HG03280 (cell line): Measurements from ENCODE around the gene AMOTL1.
"Not testable (repeated sequence)": the region's sequence is repeated elsewhere in the genome, so short reads cannot be mapped to it uniquely, and the experiment has no call there.

Experiments used
- ATAC-seq: cut with Tn5 transposase; IDR thresholded peaks from one replicate; pipeline ENCODE4 v1.9.1; 2021; ENCODE audit warnings: mild to moderate bottlenecking, moderate library complexity; ENCODE audit not compliant: unreplicated experiment

AMOTL1 gene

DNA sequence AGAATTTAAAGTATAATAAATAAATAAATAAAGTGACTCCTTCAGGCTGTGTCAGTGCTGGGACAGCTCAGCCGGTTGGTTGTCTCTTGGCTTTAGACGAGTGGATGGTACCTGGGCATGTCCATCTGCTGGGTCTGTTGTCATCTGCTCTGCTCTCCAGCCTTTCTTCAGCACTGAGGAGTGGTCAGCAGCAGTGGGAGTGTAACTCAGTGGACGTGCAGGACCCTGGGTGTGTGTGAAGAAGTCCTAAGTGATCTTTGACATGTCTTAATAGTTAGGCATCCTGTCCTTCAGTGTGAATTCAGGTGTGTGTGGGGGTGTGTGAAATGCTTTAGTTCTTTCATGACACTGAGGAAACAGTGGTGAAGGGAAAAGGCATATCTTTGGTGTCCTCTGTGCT lies 24.3 kb downstream of the AMOTL1 start:
- no peak for ATAC-seq

DNA sequence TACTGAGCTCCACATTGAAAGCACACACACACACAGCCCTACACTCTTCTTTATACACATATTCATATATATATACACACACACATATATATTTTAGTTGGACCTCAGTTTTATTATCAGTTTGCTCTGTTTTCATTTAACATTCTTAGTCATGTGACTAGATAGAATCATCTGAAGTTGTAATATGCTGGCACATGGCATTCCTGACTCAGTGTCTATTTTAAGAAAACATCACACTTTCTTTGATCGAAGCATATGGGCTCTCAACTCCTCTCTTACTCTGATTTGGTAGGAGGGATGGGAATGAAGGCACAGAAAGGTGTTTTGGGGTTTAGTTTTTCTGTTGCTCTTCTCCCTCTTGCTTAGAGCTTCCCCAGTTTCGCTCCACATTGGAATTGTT lies 24.8 kb downstream of the AMOTL1 start:
- no peak for ATAC-seq

DNA sequence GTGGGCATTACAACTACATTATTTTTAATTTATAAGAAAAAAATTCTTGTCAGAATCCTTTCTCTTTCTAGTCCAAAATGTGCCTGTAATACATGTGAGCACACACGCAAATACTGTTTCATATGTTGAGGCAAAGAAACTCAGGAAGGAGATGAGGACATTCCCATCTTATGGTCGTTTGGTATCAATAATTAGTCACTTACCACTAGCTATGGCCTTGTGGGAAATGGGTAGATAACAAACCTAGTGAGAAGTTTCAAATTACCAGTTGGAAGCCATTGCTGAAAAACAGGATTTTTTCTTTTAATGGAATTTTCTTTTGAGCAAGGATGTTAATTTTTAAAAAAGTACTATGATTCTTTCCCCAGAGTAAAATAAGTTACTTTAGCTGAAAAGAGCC lies 25.7 kb downstream of the AMOTL1 start:
- ATAC-seq = no peak

DNA sequence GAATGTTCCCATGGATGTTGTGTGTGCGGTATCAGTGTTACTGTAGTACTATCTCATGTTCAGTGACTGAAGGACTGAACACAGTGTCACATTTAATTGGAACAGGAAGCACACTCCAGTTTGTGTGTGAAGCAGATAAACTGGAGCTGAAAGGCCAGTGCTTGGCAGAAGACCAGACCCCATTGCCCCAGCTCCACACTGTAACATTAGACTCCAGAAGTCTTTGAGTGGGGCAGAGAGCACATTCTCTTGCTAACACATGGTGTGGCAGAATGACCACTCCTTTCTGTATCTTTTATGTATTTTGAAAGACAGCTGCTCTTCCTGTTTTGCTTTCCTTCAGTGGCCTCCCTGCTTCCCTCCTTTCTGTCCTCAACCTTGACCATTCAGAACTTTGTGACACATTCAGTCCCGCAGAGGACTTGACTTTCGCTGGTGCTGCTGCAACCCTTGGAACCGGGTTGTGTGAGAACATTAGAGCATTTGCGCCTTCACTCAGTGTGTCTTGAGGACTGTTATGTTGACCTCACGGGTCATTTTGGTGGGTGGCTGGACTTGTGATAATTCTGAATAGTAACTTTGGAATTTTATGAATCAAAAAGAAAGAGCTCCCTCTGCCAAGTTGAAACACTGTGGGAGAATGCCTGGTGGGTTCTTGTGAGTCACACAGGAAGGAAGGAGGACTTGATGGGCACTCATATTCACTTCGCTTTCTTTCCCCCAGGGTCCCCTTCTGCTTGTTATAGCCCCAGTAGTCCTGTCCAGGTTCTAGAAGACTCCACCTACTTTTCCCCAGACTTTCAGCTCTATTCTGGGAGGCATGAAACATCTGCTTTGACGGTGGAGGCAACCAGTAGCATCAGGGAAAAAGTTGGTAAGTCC lies 26.4 kb downstream of the AMOTL1 start:
- no peak for ATAC-seq

DNA sequence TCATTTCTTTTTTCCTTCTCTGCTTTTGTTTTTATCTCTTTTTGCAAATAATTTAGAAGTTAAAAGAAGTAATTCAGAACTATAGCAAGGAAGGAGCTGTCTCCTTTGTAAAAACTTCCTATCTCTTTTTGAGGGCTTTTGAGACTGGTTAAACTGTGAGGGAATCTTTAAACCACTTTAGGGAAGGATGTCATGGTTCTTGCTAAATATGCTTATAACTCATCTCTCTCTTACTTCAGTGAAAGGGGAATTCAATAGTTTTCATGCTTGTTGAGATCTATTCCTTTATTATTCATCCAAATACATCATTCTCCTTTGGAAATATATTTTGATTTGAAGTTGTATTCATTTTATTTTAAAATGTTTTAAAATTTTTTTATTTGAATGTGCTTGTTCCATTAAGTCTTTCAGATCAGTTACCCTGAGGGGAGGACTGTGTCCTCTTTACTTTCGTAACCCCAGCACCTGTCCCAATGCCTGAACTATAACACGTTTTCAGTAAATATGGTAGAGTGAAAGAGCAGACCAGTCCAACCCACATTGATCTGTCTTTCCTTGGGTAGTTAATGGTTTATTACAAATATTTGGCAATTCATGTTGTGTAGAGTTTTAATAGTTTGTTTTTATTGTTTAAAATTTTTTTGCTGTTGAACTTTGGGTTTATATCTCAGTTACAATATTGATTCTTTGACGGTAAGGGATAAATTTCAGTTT lies 27.5 kb downstream of the AMOTL1 start:
- no peak for ATAC-seq

DNA sequence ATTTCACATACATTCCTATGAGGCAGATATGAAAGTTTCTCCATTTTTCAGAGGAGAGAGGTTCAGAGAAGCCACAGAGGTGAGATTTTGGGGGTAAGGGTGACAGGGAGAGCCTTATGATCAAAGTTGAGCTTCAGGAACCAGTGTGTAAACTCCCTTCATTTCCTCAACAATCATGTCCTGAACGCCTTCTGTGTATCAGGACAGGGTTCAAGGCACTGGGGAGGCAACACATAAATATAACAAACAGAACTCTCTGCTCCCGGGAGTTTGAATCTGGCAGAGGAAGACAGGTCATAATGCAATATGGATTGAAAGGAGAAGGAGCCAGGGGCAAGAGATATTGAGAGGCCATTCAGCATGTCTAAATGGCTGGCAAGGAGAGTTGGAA lies 28.0 kb downstream of the AMOTL1 start:
- ATAC-seq = no peak

DNA sequence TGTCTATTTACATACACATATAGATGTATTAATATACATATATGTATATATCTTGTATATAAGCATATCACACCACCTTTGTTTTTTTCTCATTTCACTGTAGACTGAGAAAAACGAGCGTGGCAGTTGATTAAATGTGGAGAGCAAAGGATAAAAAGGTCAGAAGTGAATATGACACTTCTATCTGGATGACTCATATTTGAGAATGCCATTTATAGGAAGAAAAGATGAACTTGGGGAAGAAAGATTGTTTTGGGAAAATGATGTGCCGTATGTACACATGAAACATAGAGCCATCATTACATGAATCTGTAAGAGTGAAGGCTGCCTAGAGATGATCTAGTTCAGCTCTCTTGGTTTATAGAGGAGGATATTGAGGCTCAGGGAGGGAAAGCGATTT lies 28.7 kb downstream of the AMOTL1 start:
- ATAC-seq = no peak

DNA sequence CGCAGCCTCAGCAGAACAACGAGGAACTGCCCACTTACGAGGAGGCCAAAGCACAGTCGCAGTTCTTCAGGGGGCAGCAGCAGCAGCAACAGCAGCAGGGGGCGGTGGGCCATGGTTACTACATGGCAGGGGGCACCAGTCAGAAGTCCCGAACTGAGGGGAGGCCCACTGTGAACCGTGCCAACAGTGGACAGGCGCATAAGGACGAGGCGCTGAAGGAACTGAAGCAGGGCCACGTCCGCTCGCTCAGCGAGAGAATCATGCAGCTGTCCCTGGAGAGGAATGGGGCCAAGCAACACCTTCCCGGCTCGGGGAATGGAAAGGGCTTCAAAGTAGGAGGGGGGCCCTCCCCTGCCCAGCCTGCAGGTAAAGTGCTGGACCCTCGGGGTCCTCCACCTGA lies 31.6 kb downstream of the AMOTL1 start:
- ATAC-seq = no peak

DNA sequence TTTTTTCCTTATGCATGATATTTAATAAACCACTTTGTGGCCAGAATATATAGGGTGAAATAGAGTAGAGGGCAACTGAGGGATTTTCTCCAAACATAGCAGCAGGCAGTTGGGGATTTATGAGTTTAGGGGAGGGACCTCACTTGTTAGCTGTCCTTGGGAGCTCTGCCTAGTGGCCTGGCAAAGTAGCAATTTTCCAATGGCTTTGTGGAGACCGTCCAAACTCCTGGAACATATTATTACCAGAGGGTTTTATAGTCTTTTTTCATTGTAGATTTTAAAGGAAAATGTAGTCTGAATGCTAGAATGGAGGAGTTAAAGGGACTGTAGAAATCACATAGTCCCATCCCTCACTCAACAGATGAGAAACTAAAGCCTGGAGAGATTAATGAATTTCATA lies 32.3 kb downstream of the AMOTL1 start:
- ATAC-seq = no peak

DNA sequence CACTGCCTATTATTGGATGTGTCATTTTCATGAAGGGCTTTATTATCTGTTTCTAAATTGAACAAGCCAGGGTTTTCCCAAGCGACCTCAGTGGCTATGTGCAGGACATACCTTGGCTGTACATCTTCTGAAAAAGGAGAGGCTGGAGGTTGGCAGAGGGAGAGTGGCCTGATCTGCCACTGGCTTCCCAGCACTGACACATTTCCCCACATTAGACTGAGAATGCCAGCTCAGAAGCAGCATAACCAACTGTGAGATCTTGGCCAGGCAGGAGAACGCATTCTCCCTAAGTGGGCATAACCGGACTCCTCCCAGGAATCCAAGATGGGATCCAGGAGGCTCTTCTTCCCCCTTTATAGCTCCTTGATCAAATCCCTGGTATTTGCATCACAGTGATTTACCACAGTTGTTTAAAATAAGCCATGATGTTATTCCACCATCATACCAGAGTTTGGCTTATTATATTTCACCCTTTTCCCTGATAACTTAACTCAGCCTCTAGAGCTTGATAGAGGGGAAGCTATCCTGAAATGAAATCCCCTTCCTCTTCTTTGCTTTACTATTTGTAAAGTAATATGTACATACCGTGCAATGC lies 33.8 kb downstream of the AMOTL1 start:
- no peak for ATAC-seq

DNA sequence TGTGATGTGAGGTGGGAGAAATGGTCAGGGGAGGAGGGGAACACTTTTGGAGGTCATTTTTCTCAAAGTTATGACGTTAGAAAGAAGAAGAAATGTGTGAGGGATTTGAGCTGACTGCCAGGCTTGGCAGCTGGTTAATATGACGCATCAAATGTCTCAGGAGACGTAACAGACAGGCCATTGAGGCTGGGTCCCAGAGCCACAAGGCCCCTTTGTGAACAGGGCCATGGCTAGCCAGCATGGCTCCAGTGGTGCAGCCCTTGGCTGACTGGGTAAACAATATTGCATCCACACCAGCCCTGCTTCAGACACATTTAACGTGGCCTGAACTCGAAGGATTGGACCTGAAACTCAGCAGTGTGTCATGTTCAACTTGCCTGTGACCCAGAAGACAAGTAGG lies 34.3 kb downstream of the AMOTL1 start:
- ATAC-seq = no peak

DNA sequence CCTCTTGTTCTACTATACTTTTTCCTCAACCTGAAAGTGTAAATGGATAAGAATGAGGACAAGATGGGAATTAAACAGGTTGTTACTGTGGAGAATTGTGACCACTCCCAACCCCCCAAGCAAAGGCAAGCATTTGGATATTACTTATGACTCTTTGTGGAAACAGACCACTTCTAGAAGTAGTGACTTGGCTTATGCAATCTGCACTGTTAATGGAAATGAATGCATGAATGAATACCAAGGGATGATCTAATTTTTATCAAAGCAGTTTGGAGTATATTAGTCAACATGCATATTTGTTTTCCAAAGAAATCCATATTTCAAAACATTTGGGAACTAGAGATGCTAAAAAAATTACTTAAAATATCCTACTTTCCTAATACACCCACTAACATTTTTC lies 35.3 kb downstream of the AMOTL1 start:
- no peak for ATAC-seq

DNA sequence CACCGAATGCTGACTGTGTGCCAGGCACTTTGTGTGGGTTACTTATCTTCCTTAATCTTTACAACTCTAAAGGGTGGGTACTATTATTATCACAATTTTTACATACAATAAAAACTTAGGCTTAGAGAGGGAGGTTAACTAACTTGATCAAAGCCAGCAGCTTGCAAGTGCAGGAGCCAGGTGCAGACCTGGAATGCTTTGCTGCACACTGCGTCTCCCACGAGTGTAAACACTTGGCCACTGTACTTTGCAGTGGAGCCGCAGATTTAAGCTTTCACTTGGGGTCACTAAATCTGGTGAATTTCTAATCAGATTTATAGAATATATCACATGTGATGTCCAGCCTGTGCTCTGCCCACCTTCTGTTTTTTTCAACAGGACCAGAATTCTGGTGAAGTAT lies 36.7 kb downstream of the AMOTL1 start:
- ATAC-seq = no peak

DNA sequence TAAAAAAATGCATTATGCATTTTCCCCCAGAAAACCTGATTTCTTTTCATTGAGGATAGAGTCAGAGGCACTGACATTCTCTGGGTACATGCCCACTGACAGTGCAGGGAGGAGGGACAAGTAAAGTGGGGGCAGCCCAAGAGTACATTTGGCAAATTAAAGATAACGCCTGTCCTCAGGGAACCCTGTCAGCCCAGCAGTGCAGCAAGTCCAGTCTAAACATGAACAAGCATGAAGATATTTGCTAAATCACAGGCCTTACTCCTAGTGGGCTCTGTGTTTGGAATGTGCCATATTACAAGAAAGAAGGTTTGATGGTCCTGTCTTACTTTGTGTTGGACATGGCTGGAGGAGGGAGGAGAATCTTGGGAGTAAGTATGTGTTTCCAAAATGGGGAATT lies 37.9 kb downstream of the AMOTL1 start:
- no peak for ATAC-seq

DNA sequence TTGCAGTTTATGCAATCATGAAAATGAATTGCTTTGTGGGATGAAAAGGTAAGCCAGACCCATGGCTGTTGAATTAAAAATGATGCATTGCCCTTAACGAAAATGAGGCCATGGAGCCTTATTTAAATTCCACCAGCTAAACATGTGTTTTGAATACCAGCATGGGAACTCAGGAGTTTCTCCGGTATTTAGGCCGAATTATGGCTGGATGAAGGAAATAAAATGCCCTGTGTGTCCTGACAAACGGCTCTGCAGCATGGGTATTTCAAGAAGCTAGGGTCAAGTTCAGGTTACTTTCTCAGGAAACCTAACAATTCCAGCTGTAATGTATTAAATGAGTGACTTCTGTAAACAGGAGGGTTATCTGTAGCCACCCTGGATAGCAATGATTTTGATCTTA lies 38.3 kb downstream of the AMOTL1 start:
- no peak for ATAC-seq

DNA sequence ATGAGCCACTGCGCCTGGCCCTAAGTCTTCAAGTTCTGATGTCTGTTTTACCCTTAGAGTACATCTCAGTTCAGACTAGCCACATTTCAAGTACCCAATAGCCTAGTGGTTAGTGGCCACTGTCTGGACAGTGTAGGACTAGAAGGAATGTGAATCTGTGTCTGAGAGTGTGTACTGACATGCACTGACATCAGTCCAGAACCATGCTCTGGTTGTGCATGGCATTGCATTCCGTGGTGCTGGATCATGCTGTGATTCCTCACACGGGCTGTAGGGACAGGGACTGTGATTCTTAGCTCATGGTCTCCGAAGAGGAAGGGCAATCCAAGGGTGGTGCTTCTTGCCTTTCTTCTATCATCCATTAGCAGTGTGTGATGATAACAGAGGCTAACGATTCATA lies 41.1 kb downstream of the AMOTL1 start:
- ATAC-seq = no peak

DNA sequence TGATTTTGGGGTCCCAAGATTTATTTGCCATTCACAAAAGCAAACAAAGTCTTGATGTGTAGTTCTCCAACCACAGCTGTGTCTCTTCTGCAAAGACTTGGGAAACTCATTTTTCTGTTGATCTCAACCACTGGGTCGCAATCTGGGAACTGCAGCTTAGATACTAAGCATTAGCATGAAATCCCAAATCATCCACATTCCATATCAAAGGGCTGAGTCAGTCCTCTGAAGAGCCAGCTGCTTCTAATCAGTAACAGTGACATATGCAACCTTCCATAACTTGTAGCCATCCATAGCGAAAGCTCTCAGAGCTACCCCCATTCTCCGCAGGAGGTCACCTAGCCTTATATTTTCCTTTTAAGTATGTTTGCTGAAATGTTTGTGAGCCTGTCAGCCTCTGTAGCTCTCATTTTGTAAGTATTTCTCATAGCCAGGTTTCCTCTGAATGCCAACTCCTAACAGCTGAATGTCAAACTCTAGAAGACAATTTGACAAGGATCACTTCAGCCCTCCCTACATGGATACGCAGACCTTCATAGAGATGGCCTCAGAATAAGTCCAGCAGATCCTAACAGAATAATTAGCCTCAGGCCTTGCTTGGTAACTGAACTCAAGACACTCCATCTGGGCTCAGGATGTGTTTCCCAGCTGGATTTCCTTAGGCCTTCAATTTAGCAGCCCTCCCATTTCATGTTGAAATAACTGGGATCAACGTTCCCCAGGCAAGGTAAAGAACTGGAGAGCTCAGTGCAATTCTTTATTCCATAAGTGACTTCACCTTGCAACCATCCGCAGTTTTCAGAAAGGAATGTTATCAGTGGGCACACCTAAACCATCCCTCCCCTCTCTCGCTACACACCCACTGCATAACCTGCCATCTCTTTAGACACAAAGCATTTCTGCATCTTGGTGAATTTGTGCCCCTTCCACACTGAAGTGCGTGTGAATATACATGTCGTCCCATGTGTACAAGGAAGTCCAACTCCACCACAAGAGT lies 44.9 kb downstream of the AMOTL1 start:
- ATAC-seq = not testable (repeated sequence)

DNA sequence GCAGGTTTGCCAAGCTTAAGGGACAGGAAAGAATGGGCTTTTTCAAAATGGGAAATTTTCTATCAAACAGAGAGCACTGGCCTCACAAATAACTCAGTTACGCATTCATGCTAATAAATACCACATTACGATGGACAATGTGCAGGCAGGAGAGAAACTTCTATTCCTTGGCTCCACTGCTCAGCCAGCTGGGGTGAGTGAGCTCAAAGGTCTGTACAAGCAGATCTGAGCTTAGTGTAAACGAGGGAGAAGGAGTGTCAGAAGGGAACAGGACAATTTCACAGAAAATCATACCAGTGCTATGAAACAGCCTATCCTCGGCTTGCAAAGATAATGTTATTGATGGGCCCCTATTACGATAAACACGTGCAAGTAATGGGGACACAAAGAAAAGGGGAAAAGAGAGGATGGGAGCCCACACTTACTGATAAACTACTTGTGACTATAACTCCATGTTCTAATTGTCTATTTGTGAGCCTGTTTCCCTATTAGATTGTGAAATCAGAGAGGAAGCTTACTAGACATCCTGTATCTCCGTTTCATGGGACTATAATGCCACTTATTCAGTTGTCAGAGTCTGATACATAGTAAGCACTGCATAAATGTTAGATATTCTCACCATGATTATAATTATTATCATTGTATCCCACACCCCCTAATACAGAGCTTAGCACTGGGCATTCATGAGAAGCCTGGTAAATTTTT lies 46.3 kb downstream of the AMOTL1 start:
- ATAC-seq = no peak

DNA sequence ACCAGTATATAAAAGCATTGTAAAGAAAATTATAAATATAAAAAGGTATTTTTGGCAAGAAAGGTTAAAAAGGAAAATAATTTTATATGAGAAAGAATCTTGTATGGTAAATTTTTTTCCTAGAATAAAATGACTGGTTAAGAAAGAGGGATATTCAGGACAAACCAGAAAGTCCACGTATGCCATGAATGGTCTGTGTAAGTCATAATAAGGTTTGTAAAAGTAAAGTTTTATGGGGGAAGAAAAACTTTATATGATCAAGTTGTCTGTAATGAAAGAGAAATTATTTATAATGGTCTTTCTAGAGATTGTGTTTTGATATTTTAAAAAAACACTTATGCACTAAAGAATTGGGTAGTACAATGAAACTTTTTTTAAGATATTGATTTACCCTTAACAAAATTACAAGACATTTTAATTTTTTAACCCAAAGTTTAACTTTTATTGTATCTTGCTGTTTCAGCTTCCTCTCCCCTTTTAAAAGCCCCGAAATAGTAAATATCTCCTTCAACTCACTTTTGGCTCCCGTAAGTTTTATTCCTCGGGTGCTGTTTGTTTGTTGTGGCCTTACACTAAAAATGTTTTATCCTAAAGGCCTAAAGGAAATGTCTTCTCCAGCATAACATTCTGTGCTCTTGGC lies 47.7 kb downstream of the AMOTL1 start:
- ATAC-seq = no peak

DNA sequence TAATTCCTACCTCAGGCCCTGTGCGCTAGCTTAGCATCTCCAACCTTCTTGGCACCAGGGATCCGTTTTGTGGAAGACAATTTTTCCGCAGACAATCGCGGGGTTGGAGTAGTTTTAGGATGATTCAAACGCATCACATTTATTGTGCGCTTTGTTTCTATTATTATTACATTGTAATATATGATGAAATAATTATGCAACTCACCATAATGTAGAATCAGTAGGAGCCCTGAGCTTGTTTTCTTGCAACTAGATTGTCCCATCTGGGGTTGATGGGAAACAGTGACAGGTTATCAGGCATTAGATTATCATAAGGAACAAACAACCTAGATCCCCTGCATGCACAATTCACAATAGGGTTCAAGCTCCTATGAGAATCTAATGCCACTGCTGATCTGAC lies 52.3 kb downstream of the AMOTL1 start:
- ATAC-seq = no peak
